Heart right ventricle (tissue), 16 donors: Measurements from ENCODE around the gene MEGF11. TPM values are rescaled to one million over a fixed set of nuclear protein-coding genes. Genes with fewer than 3 reads are reported as not detected.

Source experiments
- ATAC-seq, 8 donors: fragments of 200-7000 bp; cut with Tn5 transposase; one replicate each; pipeline ENCODE4 v1.9.1; 2020; ENCODE audit warnings: mild to moderate bottlenecking in 8 of 8, moderate library complexity in 8 of 8, moderate number of reproducible peaks in 1 of 8
- DNase-seq, 2 donors: peaks; one replicate each; pipeline ENCODE4 v3.0.0-alpha.2; 2020
- H3K27ac ChIP-seq, 10 donors: fragments of 200-600 bp; sonication (generic) in 2 of 10; one replicate each; pipeline versions ENCODE4 v1.5.0 to v1.8.0; 2020 to 2022; ENCODE audit warnings: mild to moderate bottlenecking in 3 of 10
- H3K27me3 ChIP-seq, 7 donors: fragments of 200-600 bp; one replicate each; pipeline ENCODE4 v1.8.0; 2021 to 2022; ENCODE audit warnings: mild to moderate bottlenecking in 2 of 7
- H3K36me3 ChIP-seq, 9 donors: fragments of 200-600 bp; sonication (generic) in 1 of 9; one replicate each; pipeline versions ENCODE4 v1.5.0 to v1.8.0; 2020 to 2022; ENCODE audit warnings: mild to moderate bottlenecking in 2 of 9
- H3K4me1 ChIP-seq, 9 donors: fragments of 200-600 bp; sonication (generic) in 1 of 9; one replicate each; pipeline versions ENCODE4 v1.5.0 to v1.8.0; 2020 to 2022; ENCODE audit warnings: mild to moderate bottlenecking in 4 of 9
- H3K4me3 ChIP-seq, 10 donors: fragments of 200-600 bp; sonication (generic) in 2 of 10; one replicate each; pipeline versions ENCODE4 v1.5.0 to v1.8.0; 2020 to 2022; ENCODE audit warnings: mild to moderate bottlenecking in 7 of 10, moderate library complexity in 2 of 10
- H3K9me3 ChIP-seq, 11 donors: fragments of 200-600 bp in 10 of 11; sonication (generic) in 2 of 11; one replicate each; pipeline versions ENCODE4 v1.5.0 to v1.8.0; 2013 to 2022; ENCODE audit warnings: mild to moderate bottlenecking in 2 of 11, control low read depth in 1 of 11, moderate library complexity in 1 of 11
- WGBS, 2 donors: extraction: QIAGEN DNeasy Blood & Tissue Kit; methylation state at CpG; one replicate each; pipeline ENCODE4 v1.1.7; 2013; ENCODE audit warnings: inconsistent platforms in 1 of 2; 5-methylcytosine and 5-hydroxymethylcytosine counted together
- intact Hi-C, 10 donors: fragments of 100-400 bp; cut with DNase I; formaldehyde crosslinking; loops; one replicate each; pipeline versions ENCODE4 v1.11.1 to v1.14.2; 2022
- polyA plus RNA-seq, 2 donors: library from polyadenylated mRNA; stranded (reverse); fragments of 200-250 nt; gene quantifications; one replicate each; pipeline ENCODE4 v1.2.3, GENCODE V29; 2013
- total RNA-seq, 10 donors: library from RNA; stranded (reverse); fragmentation: NEBNext Ultra II Directional in 3 of 10; extraction: Animal tissue kit (Norgen Biotek cat#: 25700) in 3 of 10; gene quantifications; one replicate each; pipeline versions ENCODE4 v1.2.1 to v1.2.4, GENCODE V29; 2021 to 2023
- TF ChIP-seq, protein P1 (sequence below), 9 donors: fragments of 200-600 bp; sonication (generic) in 2 of 9; IDR thresholded peaks; one replicate each; pipeline versions ENCODE4 v1.5.0 to v1.8.0; 2021 to 2022; ENCODE audit warnings: antibody characterized with exemption in 9 of 9, mild to moderate bottlenecking in 5 of 9, moderate library complexity in 1 of 9
- donor health status: Arrhythmogenic right ventricular cardiomyopathy.
- donor health status: ischemic (EF 13 %, LVEDD 7.1; RV severe dilation, severe dysfunction).
- donor health status: healthy with polysubstance abuse.
- donor health status: DM: no; HTN: yes; CAD: no.
- donor health status: DM: no; HTN: no; CAD: no.
- donor health status: ischemic (EF 25% LVEDD 6.9; RV normal size, moderate dysfunction).
- donor health status: ischemic (EF 25% LVEDD 5.7; RV mildly dilated, moderate dysfunction).
- donor health status: healthy.
- donor health status: DM: yes; HTN: yes; CAD: no.
- donor health status: Ischemic cardiomyopathy.
- donor health status: ischemic (EF 35%, LVEDD 5.7; RV mildly dilated, moderate dysfunction).
- donor health status: nonischemic (EF 11% LVEDD 7.7; RV severe dilation, severe dysfunction).
- donor health status: DM: yes; HTN: yes; CAD: no.
- donor health status: PGD.
- donor health status: ischemic (EF 29% LVEDD 5.4; RV normal size, mild dysfunction).
- donor health status: nonischemic (EF 23%, LVEDD 6.1; RV moderate dilation, normal function).

The MEGF11 gene
- total and polyA plus RNA-seq, 12 donors, result 0.03 TPM; not detected in 11

DNA sequence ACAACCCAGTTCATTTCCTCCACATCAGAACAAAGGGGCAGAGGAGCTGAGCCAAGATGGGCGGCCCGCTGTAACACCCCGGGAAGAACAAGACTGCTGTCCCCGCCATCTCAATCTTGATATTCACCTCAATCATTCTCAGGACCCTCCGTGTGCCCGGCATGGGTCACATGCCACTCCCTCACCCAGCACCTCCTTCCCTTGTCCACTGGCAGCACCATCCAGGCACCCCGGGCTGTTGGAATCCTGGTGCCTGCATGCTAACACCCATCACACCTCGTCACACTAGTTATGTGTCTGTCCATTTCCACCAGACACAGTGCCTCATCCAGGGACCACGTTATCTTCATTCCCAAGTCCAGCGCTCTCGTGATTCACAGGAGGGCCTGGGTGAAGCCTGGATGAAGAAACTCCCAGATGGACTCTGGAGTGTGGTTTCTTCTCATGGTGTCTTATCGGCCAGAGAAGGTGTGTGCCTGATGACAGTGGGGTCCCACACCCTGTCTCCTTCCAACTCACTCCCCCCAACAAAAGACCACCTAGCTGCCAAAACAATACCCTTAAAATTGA, 16.7 kb downstream of the MEGF11 start:
- peaks cover 0 to 56% (median 43%) of the 10 kb centered on the region in 7 donors for H3K27me3 ChIP-seq

GRCh38 chr15:66235866-66236265, 17.7 kb downstream of the MEGF11 start:
- Histone ChIP-seq H3K4me1 (no peaks in the 10 kb centered on the region), H3K36me3 (no peaks in the 10 kb centered on the region), H3K27ac (no peak overlapping the region), H3K27me3 (peaks cover 0 to 56% (median 40%) of the 10 kb centered on the region in 7 donors), H3K4me3 (no peak overlapping the region), H3K9me3 (no peaks in the 10 kb centered on the region)
- ATAC-seq (no peak), DNase-seq (no peak)
- 63 to 66% methylated on average over 2 of the region's 2 CpGs for WGBS, 2 donors
- TF ChIP-seq, protein P1, sequence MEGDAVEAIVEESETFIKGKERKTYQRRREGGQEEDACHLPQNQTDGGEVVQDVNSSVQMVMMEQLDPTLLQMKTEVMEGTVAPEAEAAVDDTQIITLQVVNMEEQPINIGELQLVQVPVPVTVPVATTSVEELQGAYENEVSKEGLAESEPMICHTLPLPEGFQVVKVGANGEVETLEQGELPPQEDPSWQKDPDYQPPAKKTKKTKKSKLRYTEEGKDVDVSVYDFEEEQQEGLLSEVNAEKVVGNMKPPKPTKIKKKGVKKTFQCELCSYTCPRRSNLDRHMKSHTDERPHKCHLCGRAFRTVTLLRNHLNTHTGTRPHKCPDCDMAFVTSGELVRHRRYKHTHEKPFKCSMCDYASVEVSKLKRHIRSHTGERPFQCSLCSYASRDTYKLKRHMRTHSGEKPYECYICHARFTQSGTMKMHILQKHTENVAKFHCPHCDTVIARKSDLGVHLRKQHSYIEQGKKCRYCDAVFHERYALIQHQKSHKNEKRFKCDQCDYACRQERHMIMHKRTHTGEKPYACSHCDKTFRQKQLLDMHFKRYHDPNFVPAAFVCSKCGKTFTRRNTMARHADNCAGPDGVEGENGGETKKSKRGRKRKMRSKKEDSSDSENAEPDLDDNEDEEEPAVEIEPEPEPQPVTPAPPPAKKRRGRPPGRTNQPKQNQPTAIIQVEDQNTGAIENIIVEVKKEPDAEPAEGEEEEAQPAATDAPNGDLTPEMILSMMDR (IDR thresholded peaks at IDR 0.05), result no peak
- intact Hi-C loops, result no loop called here

More for the DNA sequence above, 16.7 kb downstream of the MEGF11 start:
- Histone ChIP-seq H3K4me3 (no peak overlapping the region), H3K4me1 (no peaks in the 10 kb centered on the region), H3K9me3 (no peaks in the 10 kb centered on the region), H3K27ac (no peak overlapping the region), H3K36me3 (no peaks in the 10 kb centered on the region)
- no peak for DNase-seq
- intact Hi-C loops, result no loop called here
- WGBS, 2 donors, result 60 to 64% methylated on average over 12 of the region's 12 CpGs
- TF ChIP-seq, protein P1 (IDR thresholded peaks at IDR 0.05), result no peak
- ATAC-seq, result no peak

- Histone ChIP-seq H3K9me3 (no peaks in the 10 kb centered on the region), H3K27ac (no peak overlapping the region), H3K4me1 (no peaks in the 10 kb centered on the region), H3K27me3 (peaks cover 0 to 57% (median 30%) of the 10 kb centered on the region in 7 donors), H3K36me3 (no peaks in the 10 kb centered on the region), H3K4me3 (no peak overlapping the region)
- DNase-seq (no peak), ATAC-seq (no peak)
- WGBS, 2 donors, result 65 to 66% methylated on average over 9 of the region's 9 CpGs
- TF ChIP-seq, protein P1 (IDR thresholded peaks at IDR 0.05), result no peak
- intact Hi-C loops, result no loop called here
Observed at GRCh38 chr15:66234798-66235197, 18.8 kb downstream of the MEGF11 start.

GRCh38 chr15:66233487-66234415, 19.8 kb downstream of the MEGF11 start:
- 79 to 84% methylated on average over 14 of the region's 14 CpGs for WGBS, 2 donors

More at GRCh38 chr15:66233487-66234415, 19.8 kb downstream of the MEGF11 start:
- no peaks in the 10 kb centered on the region for H3K36me3 ChIP-seq
- intact Hi-C loops, result no loop called here
- H3K9me3 ChIP-seq, result no peaks in the 10 kb centered on the region
- H3K27ac ChIP-seq, result no peak overlapping the region
- no peak overlapping the region for H3K4me3 ChIP-seq
- peaks cover 0 to 53% (median 28%) of the 10 kb centered on the region in 7 donors for H3K27me3 ChIP-seq
- no peaks in the 10 kb centered on the region for H3K4me1 ChIP-seq
- TF ChIP-seq, protein P1 (IDR thresholded peaks at IDR 0.05), result no peak
- DNase-seq (no peak), ATAC-seq (no peak)
